Psoas muscle (tissue), 8 donors: ENCODE results near the gene GRIA3. TPM values are rescaled to one million over a fixed set of nuclear protein-coding genes. Genes with fewer than 3 reads are reported as not detected.

Source experiments
- ATAC-seq, 4 donors: fragments of 200-7000 bp; cut with Tn5 transposase; one replicate each; pipeline ENCODE4 v1.9.1; 2020; ENCODE audit warnings: moderate library complexity in 3 of 4, mild to moderate bottlenecking in 2 of 4
- DNase-seq, 2 donors: peaks; one replicate each; pipeline ENCODE4 v3.0.0-alpha.2; 2020
- H3K27ac ChIP-seq: fragments of 200-600 bp; one replicate; pipeline ENCODE4 v1.8.0; 2022
- H3K27me3 ChIP-seq, 3 donors: fragments of 200-600 bp in 1 of 3; one replicate each; pipeline versions ENCODE4 v1.6.1 to v1.8.0; 2013 to 2022; ENCODE audit warnings: low read length in 2 of 3, mild to moderate bottlenecking in 2 of 3, moderate library complexity in 1 of 3; ENCODE audit not compliant: insufficient read depth in 3 of 3
- H3K36me3 ChIP-seq, 2 donors: fragments of 200-600 bp in 1 of 2; one replicate each; pipeline versions ENCODE4 v1.6.1 to v1.8.0; 2013 to 2022; ENCODE audit warnings: low read depth in 1 of 2, mild to moderate bottlenecking in 1 of 2, moderate library complexity in 1 of 2; ENCODE audit not compliant: insufficient read depth in 1 of 2
- H3K4me1 ChIP-seq: fragments of 200-600 bp; one replicate; pipeline ENCODE4 v1.8.0; 2022
- H3K4me3 ChIP-seq: fragments of 200-600 bp; one replicate; pipeline ENCODE4 v1.8.0; 2022; ENCODE audit warnings: mild to moderate bottlenecking
- H3K9me3 ChIP-seq: fragments of 200-600 bp; one replicate; pipeline ENCODE4 v1.8.0; 2022
- CTCF ChIP-seq: fragments of 200-600 bp; IDR thresholded peaks from one replicate; pipeline ENCODE4 v1.8.0; 2022; ENCODE audit warnings: antibody characterized with exemption
- WGBS, 3 donors: extraction: QIAGEN DNeasy Blood & Tissue Kit; methylation state at CpG; one replicate each; pipeline versions ENCODE4 v1.1.6 to v1.1.7; 2013; 5-methylcytosine and 5-hydroxymethylcytosine counted together
- intact Hi-C, 2 donors: fragments of 100-400 bp; cut with DNase I; formaldehyde crosslinking; loops; one replicate each; pipeline versions ENCODE4 v1.11.0 to v1.14.2; 2022
- polyA plus RNA-seq, 3 donors: library from polyadenylated mRNA; stranded (reverse); fragments of 200-250 nt; gene quantifications; one replicate each; pipeline ENCODE4 v1.2.3, GENCODE V29; 2013
- total RNA-seq, 4 donors: library from RNA; stranded (reverse); fragmentation: NEBNext Ultra II Directional in 2 of 4; extraction: Animal tissue kit (Norgen Biotek cat#: 25700) in 2 of 4; gene quantifications; one replicate each; pipeline versions ENCODE4 v1.2.1 to v1.2.4, GENCODE V29; 2021 to 2023
- donor health status: healthy with polysubstance abuse.
- donor health status: DM: no; HTN: no; CAD: no; lungs with moderate emphysema.
- donor health status: Bipolar disorder and iron deficiency.
- donor health status: healthy.
- donor health status: DM: yes; HTN: yes; CAD: no.
- donor health status: DM: no; HTN: no; CAD: no.
- donor health status: DM: no; HTN: no; CAD: no.
- donor health status: DM: yes; HTN: yes; CAD: no.

Gene GRIA3
- total and polyA plus RNA-seq, 7 donors: 0.03 to 0.32 (median 0.21) TPM; not detected in 1

- Histone ChIP-seq H3K27ac (no peak overlapping the region), H3K9me3 (no peaks in the 10 kb centered on the region), H3K4me3 (no peak overlapping the region), H3K36me3 (no peaks in the 10 kb centered on the region), H3K4me1 (no peaks in the 10 kb centered on the region), H3K27me3 (no peaks in the 10 kb centered on the region)
- no peak for DNase-seq
- ATAC-seq: no peak
- intact Hi-C loops: no loop called here
- 58 to 64% (median 60%) methylated on average over 3 of the region's 3 CpGs for WGBS, 3 donors
- TF ChIP-seq CTCF: no peak
Measured at GRCh38 chrX:123487669-123488068, 303.6 kb downstream of the GRIA3 start.

GRCh38 chrX:123489011-123489410 is 304.9 kb downstream of the GRIA3 start:
- ATAC-seq: no peak
- Histone ChIP-seq H3K36me3 (no peaks in the 10 kb centered on the region), H3K9me3 (no peaks in the 10 kb centered on the region), H3K27me3 (no peaks in the 10 kb centered on the region), H3K4me3 (no peak overlapping the region), H3K4me1 (no peaks in the 10 kb centered on the region), H3K27ac (no peak overlapping the region)
- TF ChIP-seq CTCF: no peak
- no peak for DNase-seq
- 11 to 31% (median 25%) methylated on average over 1 of the region's 1 CpG for WGBS, 3 donors
- intact Hi-C loops: no loop called here

- Histone ChIP-seq H3K27ac (no peak overlapping the region), H3K4me3 (no peak overlapping the region), H3K4me1 (no peaks in the 10 kb centered on the region), H3K36me3 (no peaks in the 10 kb centered on the region), H3K9me3 (no peaks in the 10 kb centered on the region), H3K27me3 (no peaks in the 10 kb centered on the region)
- whole genome bisulfite sequencing, 3 donors: 29 to 35% (median 30%) methylated on average over 1 of the region's 1 CpG
- ATAC-seq: no peak
- DNase-seq: no peak
- no peak for TF ChIP-seq CTCF
- intact Hi-C loops: no loop called here
Measured at GRCh38 chrX:123493857-123494256, 309.8 kb downstream of the GRIA3 start.

- TF ChIP-seq CTCF: no peak
- WGBS, 3 donors: 90 to 98% (median 96%) methylated on average over 7 of the region's 7 CpGs
- Histone ChIP-seq H3K27ac (no peak overlapping the region), H3K9me3 (no peaks in the 10 kb centered on the region), H3K27me3 (no peaks in the 10 kb centered on the region), H3K36me3 (no peaks in the 10 kb centered on the region), H3K4me3 (no peak overlapping the region), H3K4me1 (no peaks in the 10 kb centered on the region)
- no peak for DNase-seq
- no peak for ATAC-seq
- intact Hi-C loops: no loop called here
Measured at GRCh38 chrX:123499787-123500186, 315.7 kb downstream of the GRIA3 start.

GRCh38 chrX:123504047-123504446 is 320.0 kb downstream of the GRIA3 start:
- no peaks in the 10 kb centered on the region for H3K36me3 ChIP-seq
- H3K4me1 ChIP-seq: no peaks in the 10 kb centered on the region
- DNase-seq: no peak
- no peak for ATAC-seq
- H3K27me3 ChIP-seq: no peaks in the 10 kb centered on the region
- no peak for TF ChIP-seq CTCF
- 69 to 94% (median 89%) methylated on average over 2 of the region's 2 CpGs for WGBS, 3 donors
- H3K4me3 ChIP-seq: no peak overlapping the region
- intact Hi-C loops: no loop called here
- H3K9me3 ChIP-seq: peaks cover 4% of the 10 kb centered on the region
- no peak overlapping the region for H3K27ac ChIP-seq
